ENCODE results near the gene TPSAB1. TPM values are rescaled to one million over a fixed set of nuclear protein-coding genes. Genes with fewer than 3 reads are reported as not detected.

The TPSAB1 gene
- total RNA-seq, 1 experiment from 2014 or later = 0.25 TPM

- Histone ChIP-seq H3K4me1 (ENCODE audit: control insufficient read depth in 1 of 2, insufficient read depth in 2 of 2, low read length in 2 of 2) (peaks cover 22 to 49% of the 10 kb centered on the region in 2 experiments), H3K9me3 (ENCODE audit: control insufficient read depth in 1 of 2, insufficient read depth in 1 of 2, low read depth in 1 of 2, low read length in 2 of 2) (no peaks in the 10 kb centered on the region), H3K27ac (ENCODE audit: low read depth, low read length) (no peak overlapping the region), H3K4me2 (ENCODE audit: low read length) (no peak overlapping the region), H3K9me2 (ENCODE audit: insufficient read depth) (no peaks in the 10 kb centered on the region), H3K79me2 (ENCODE audit: insufficient read depth, low read length) (no peaks in the 10 kb centered on the region), H4K20me1 (ENCODE audit: insufficient read depth) (no peaks in the 10 kb centered on the region), H3K4me3 (replicated peaks in 1 of 2; ENCODE audit: low read depth in 1 of 2, low read length in 2 of 2) (no peak overlapping the region), H3K9ac (ENCODE audit: low read length) (no peak overlapping the region), H2AFZ (ENCODE audit: low read depth, low read length, poor library complexity, severe bottlenecking) (no peak overlapping the region), H3K27me3 (ENCODE audit: insufficient read depth, low read length) (no peaks in the 10 kb centered on the region), H3K36me3 (ENCODE audit: control insufficient read depth in 1 of 2, insufficient read depth in 2 of 2, low read length in 2 of 2) (no peaks in the 10 kb centered on the region)
- ChIA-PET POLR2A (no interaction called here), RAD21 (ENCODE audit: low non-redundant PET in 1 of 2, low total read pairs in 2 of 2, uncharacterized antibody in 2 of 2, unreplicated experiment in 2 of 2) (no interaction called here), CTCF (no interaction called here)
- TF ChIP-seq ZFX (IDR thresholded peaks at IDR 0.05) = no peak
- TF ChIP-seq SRF (IDR thresholded peaks at IDR 0.05; ENCODE audit: low read depth) = no peak
- TF ChIP-seq POLR2AphosphoS5 (IDR thresholded peaks at IDR 0.05; ENCODE audit: low read depth, low read length) = no peak
- no peak for TF ChIP-seq MAX (IDR thresholded peaks at IDR 0.05)
- no peak for TF ChIP-seq CTCF (IDR thresholded peaks at IDR 0.05 in 2 of 3, conservative IDR thresholded peaks at IDR 0.05 in 1 of 3; ENCODE audit: borderline replicate concordance in 1 of 3, insufficient read depth in 1 of 3, low read depth in 2 of 3, low read length in 2 of 3)
- TF ChIP-seq EZH2 (IDR thresholded peaks at IDR 0.05) = no peak
- TF ChIP-seq FOSL1 (IDR thresholded peaks at IDR 0.05; ENCODE audit: low read depth) = no peak
- TF ChIP-seq ATF3 (IDR thresholded peaks at IDR 0.05) = no peak
- TF ChIP-seq YY1 (IDR thresholded peaks at IDR 0.05; ENCODE audit: extremely low read depth, insufficient replicate concordance, low read depth, low read length) = no peak
- TF ChIP-seq JUND (IDR thresholded peaks at IDR 0.05) = no peak
- no peak for TF ChIP-seq TCF7L2 (IDR thresholded peaks at IDR 0.05; ENCODE audit: borderline replicate concordance, extremely low read depth, insufficient read depth, insufficient read length)
- TF ChIP-seq CEBPB (IDR thresholded peaks at IDR 0.05; ENCODE audit: low read depth) = no peak
- TF ChIP-seq ZBTB33 (IDR thresholded peaks at IDR 0.05; ENCODE audit: extremely low read depth, insufficient replicate concordance, low read length) = no peak
- TF ChIP-seq REST (IDR thresholded peaks at IDR 0.05; ENCODE audit: low read depth) = no peak
- no peak for TF ChIP-seq CBX3 (IDR thresholded peaks at IDR 0.05; ENCODE audit: low read depth)
- TF ChIP-seq SIN3A (IDR thresholded peaks at IDR 0.05; ENCODE audit: low read depth) = no peak
- no peak for TF ChIP-seq EGR1 (IDR thresholded peaks at IDR 0.05; ENCODE audit: low read depth)
- no peak for TF ChIP-seq EZH2phosphoT487 (IDR thresholded peaks at IDR 0.05; ENCODE audit: borderline replicate concordance)
- no peak for DNase-seq (ENCODE audit: low read depth, low spot score)
- ATAC-seq = no peak
- intact Hi-C loops (cut with micrococcal nuclease) = no loop called here
- BruUV-seq (replicated peaks) = no TSS peak
Observed at GRCh38 chr16:1196494-1196893, 44.0 kb upstream of the TPSAB1 start.

Measured in HCT116 (cell line).